HG03066 (cell line): ENCODE results near the gene MN1.

Source experiments
- ATAC-seq: cut with Tn5 transposase; IDR thresholded peaks from one replicate; pipeline ENCODE4 v1.9.1; 2021; ENCODE audit warnings: low read depth; ENCODE audit not compliant: unreplicated experiment

The MN1 gene

DNA sequence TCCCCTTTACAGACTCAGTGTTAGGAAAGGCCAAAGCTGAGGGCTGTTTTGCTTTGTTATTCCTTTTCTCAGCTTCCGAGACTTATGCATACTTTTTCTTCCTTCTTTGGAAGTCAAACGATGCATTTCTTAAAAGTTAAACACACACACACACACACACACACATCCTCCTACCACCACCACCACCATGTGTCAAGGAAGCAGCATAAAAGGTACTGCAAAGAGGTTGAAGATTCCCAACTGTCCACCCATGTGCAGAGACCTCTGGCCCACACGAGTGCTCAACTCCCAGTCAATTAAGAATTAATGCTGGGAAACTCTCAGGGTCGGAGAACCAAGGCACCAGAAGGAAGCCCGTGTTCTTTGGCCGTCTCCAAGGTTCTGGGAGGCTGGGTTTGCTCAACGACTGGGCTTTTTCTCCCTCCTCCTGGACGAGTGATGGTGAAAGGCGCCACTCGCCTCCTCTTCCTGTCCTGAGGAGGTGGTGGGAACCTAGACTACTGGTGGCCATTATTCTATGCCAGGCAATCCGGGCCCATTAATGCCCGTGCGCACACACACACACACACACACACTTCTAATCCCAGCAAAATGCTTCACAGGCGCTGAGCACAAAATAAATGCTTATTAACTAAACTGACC, 15.1 kb downstream of the MN1 start:
- no peak for ATAC-seq

- ATAC-seq: no peak
These were observed 15.7 kb downstream of the MN1 start for GRCh38 chr22:27785831-27786230.

DNA sequence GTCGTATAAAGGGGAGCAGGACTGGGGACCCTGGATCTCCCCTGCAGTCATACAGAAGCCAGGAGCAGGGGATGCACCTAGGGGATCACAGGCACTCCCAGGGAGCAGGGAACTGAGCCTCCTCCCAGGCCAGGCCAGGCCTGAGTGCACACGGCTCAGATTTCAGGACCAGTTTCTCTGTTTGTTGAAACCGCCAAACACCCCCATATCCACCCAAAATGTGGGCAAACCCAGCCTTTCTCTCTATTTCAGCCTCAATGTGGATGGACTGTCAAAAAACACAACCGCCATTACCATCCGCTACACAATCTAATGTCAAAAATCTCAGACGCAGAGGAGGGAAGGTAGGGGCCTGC, 17.5 kb downstream of the MN1 start:
- no peak for ATAC-seq

GRCh38 chr22:27783436-27784119, 18.0 kb downstream of the MN1 start:
- ATAC-seq: no peak

DNA sequence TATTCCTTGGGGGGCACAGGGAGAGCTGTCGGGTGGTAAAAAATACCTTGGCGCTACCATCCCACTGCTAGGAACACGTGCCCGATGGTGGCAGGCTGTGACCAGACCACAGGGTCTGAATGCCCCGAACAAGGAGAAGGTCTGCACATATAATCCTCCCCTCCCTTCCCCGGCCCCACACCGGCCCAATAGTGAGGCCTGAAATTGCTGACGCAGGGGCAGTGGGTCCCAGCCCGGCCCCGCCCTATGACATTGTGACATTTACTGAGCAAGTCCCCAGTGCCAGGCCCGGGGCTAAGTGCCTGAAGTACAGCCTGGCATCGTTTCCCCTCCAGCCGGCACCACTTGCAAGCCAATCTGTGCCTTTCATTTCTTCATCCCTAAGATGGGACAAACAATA, 19.5 kb downstream of the MN1 start:
- ATAC-seq: no peak

- ATAC-seq: no peak
These were observed 21.4 kb downstream of the MN1 start for GRCh38 chr22:27780161-27780575.

DNA sequence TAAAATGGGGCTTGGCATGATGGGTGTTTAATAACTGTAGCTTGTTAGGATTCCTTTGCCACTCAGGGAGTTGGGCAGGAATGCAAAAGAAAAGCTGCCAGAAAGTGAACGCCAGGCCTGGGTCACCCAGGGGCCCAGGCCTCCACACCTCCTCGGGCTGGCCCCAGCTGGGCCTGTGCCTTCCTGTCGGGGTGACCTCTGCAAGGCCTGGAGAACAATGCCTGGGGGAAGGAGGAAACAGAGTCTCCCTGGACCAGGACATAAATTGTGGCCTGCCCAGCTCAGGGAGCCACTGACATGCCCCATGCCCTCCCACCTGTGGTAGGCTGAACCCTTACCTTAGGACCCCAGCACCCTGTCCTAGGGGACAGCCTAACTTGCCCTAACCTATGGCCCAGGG, 21.9 kb downstream of the MN1 start:
- no peak for ATAC-seq

DNA sequence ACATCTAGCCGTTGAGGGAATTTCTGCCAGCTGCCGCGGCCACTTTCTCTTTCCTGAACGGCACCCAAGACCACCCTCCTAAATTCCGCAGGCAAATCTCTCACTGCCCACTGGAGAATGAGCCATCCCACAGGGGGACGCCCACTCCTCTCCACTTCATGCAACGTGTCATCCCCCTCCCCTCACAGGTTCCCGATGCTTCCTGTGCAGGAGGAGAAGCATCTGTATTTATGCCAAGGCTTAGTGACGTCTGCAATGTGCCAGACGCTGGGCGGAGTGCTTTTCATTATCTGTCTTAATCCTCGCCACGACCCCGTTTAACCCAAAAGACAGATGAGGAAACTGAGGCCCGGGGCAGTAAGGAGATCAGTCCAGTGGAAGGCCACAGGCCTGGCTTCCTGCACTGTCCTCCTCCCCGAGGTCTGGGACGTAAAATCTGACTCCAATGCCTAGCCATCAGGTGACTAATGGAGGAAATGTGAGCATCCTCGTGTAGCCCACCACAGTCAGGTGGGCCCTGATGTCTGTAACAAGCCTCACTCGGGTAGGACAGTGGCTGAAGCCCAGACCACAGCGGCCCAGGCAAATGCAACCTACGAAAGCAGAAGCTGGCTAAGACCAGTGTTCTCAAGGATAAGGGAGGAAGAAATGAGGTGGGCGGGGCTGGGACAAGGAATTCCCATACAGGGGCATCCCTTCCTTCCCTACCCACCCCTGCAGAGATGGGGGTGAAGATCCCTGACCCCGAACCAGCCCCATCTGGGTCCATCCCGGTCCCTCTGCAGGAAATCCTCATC, 23.1 kb downstream of the MN1 start:
- ATAC-seq: no peak

DNA sequence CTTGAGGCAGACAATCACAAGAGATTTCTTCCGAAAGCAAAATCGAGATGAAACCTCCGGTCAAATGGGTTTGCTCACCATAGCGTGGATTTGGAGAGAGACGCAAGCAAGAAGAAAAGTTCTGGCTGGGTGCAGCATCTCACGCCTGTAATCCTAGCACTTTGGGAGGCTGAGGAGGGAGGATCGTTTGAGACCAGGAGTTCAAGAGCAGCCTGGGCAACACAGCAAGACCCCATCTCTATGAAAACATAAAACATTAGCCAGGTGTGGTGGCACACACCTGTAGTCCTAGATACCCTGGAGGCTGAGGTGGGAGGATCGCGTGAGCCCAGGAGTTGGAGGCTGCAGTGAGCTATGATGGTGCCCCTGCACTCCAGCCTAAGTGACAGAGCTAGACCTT, 24.4 kb downstream of the MN1 start:
- ATAC-seq: no peak

GRCh38 chr22:27776650-27776958, 25.0 kb downstream of the MN1 start:
- no peak for ATAC-seq

DNA sequence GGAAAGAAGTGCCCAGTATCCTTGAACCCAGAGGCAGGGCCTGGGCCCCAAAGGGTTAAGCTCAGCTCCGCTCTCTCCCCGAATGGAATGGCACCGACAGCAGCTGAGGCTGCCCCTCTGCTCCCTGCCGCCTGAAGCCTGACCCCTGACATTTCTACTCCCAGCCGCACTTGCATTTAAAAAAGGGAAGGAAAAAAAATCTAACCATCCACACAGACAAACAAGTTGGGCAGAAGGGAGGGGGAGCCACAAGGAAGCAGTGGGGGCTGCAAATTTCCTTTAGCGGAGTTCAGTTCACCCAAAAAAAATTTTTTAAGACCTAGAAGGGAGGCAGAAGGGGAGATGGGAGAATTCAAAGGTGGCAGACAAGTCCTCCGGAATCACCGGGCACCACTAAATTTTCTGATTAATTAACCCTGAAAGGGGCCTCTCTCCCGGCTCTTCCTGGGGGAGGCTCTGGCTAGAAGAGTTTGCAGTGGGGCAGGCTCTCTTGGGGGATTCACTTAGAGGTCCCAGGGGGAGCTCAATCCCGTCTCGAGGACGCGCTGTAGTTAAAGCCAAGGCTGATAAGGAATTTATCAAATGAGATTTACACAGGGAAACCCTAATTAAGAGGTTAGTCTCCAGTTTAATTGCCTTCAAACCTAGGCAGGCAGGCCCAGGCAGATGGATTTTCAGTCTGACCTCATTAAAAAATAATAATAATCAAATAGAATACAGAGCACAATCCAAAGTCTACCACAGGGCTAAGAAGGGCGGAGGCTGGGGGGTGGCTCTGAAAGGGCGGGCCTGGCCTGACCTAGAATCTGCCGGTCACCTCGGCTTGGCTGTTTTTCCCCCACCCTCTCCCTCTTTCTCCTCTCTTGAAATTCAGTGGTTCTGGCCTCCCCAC, 25.6 kb downstream of the MN1 start:
- ATAC-seq: no peak

DNA sequence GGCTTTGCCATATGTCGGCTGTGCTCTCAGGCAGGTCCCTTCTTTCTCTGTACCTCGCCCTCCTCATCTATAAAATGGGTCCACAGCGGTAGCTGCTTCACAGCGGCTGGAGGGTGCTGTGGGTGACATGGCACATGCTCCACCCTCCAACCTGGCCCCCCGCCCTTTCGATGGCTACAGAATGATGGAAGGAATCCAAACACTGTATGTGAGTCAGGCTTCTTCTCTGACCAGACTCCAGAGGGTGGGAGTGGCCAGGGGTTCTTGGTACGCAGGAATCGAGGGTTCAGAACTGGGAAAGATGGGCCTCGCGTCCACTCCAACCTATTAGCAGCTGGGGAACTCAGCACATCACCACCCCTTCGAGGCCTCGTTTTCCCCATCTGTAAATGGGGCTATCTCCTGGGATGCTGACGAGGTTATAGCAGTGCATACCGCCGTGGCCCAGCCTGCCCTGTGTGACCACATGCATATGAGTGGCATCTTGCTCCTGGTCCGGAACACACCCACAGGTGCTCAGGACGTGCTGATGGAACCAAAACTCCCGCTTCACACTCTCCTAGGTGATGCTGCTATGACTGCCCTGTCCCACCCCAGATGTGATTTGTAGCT, 26.4 kb downstream of the MN1 start:
- ATAC-seq: no peak

DNA sequence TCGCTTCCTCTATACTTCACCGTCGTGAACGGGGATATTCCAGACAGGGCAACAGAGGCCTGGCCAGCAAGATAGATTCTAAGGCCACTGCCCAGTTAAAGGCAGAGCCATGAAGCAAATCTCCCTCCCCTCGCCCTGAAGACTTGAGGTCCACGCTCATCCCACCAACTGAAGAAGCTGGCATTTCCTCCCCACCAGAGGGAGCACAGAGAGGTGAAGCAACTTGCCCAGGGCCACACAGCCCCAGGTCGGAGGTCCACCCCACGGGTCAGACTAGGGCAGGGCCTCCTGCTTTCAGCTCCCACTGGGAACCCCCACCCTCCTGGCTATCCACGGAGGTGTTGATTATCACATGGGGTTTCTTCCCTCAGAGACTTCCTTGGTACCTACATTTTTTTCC, 27.4 kb downstream of the MN1 start:
- no peak for ATAC-seq

DNA sequence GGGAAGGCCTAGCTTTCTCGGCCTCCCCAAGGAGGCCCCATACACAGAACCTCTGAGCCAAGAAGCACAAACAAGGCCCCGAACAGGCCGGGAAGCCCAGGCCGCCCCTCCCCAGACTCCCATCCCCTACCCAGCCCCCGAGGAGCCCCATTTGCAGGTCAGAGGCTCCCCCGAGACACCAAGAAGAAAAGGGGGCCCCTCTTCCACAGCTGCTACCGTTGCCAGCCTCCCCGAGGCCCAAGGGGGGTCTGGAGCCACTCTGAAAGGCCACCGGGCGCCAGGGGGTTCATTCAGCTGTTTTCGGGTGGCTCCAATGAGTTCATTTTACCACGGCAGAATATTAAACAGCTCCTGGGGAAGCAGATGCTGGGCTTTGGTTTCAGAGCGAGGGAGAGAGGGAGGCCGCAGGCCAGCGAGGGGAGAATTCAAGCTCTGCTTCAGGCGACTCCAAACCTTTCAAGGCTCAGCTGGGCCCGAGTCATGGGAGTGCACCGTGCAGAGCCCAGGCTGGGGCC, 28.5 kb downstream of the MN1 start:
- ATAC-seq: no peak

DNA sequence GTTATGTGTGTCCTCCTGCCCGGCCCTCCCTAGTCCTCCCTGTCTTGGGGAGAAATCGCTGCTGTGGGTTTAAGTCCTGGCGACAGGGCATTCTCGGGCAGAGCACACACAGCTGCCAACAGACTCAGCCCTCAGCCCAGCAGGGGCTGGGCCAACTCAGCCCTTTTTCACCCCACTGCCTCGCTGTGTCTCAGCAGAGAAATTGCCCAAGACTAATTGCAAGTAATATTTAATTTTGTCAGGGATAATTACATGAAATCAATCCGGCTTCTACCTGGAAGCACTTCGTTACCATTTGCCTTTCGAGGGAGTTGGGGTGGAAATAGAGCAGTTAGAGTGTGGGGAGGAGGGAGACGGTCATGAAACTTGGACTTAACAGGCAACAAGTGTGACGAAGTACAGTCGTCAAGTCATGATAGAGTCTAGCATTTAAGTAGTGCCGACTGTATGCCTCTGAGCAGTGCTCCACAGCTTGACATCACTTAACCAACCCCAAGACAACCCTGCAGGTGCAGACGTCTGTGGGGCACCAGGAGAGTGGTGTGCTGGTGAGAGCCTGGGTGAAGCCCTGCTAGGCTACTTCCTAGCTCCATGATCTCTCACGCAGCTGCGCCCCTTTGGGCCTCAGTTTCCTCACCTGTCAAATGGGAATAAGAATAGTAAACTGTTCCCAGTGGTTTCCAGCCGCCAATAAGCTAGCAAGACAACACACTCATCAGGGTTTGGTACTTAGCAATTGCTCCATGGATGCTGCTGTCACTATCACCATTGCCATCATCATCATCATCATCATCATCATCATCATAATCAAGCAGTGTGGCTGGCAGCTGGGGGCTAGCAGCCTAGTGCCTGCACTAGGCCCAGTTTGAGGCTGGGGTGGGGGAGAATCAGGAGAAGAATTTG, 29.2 kb downstream of the MN1 start:
- ATAC-seq: no peak

GRCh38 chr22:27771637-27772036, 29.9 kb downstream of the MN1 start:
- ATAC-seq: no peak

GRCh38 chr22:27769012-27769411, 32.5 kb downstream of the MN1 start:
- ATAC-seq: no peak

GRCh38 chr22:27768027-27768653, 33.4 kb downstream of the MN1 start:
- ATAC-seq: no peak

- ATAC-seq: no peak
These were observed 34.9 kb downstream of the MN1 start for GRCh38 chr22:27766679-27767078.
